Measurements from ENCODE around the gene MTF2. TPM values are rescaled to one million over a fixed set of nuclear protein-coding genes. Genes with fewer than 3 reads are reported as not detected.

MTF2 gene
- total RNA-seq, 4 donors from 2014 or later: 7.1 to 13.4 (median 9.9) TPM

GRCh38 chr1:93079685-93080141, 630 bp downstream of the MTF2 start:
- intact Hi-C loops (cut with DNase I): loop anchor here (5.0 to 10.0 kb wide), 2 partner anchors 103 to 225 kb away; partner anchors contain the start of genes CCDC18 and TMED5
- no peaks in the 10 kb centered on the region for H3K27me3 ChIP-seq
- peak overlapping the region; percentile 87 to 94 (median 90) for H3K4me3 ChIP-seq
- under 1% methylated on average over 13 of the region's 13 CpGs for WGBS
- peak overlapping the region; percentile 82 to 85 (median 83) for H3K27ac ChIP-seq (replicated peaks in 1 of 4)
- TF ChIP-seq CTCF (IDR thresholded peaks at IDR 0.05): no peak
- no peak for TF ChIP-seq EP300 (IDR thresholded peaks at IDR 0.05)
- TF ChIP-seq POLR2AphosphoS5 (IDR thresholded peaks at IDR 0.05): no peak
- no peak for TF ChIP-seq POLR2A (IDR thresholded peaks at IDR 0.05; ENCODE audit: low read depth)
- no peaks in the 10 kb centered on the region for H3K9me3 ChIP-seq
- H3K36me3 ChIP-seq: peaks cover 0 to 6% (median 1%) of the 10 kb centered on the region in 4 donors
- no peak for DNase-seq (ENCODE audit: extremely low spot score)
- peaks cover 26 to 36% (median 31%) of the 10 kb centered on the region in 4 donors for H3K4me1 ChIP-seq

- H3K27ac ChIP-seq (replicated peaks in 1 of 4): peak overlapping the region; percentile 82 to 85 (median 83)
- peak overlapping the region; percentile 87 to 94 (median 90) for H3K4me3 ChIP-seq
- peak in 2 of 3 experiments; percentile 40 to 44 for TF ChIP-seq CTCF (IDR thresholded peaks at IDR 0.05)
- no peak for TF ChIP-seq POLR2AphosphoS5 (IDR thresholded peaks at IDR 0.05)
- TF ChIP-seq EP300 (IDR thresholded peaks at IDR 0.05): no peak
- TF ChIP-seq POLR2A (IDR thresholded peaks at IDR 0.05; ENCODE audit: low read depth): no peak
- DNase-seq (ENCODE audit: extremely low spot score): no peak
- intact Hi-C loops (cut with DNase I): loop anchor here (5.0 kb wide), 1 partner anchor 102 kb away; the partner anchor contains the start of genes CCDC18 and TMED5
- H3K36me3 ChIP-seq: peaks cover 0 to 8% (median 4%) of the 10 kb centered on the region in 4 donors
- no peaks in the 10 kb centered on the region for H3K27me3 ChIP-seq
- no peaks in the 10 kb centered on the region for H3K9me3 ChIP-seq
- 0% methylated on average over 5 of the region's 5 CpGs for WGBS
- H3K4me1 ChIP-seq: peaks cover 26 to 36% (median 31%) of the 10 kb centered on the region in 4 donors
Measured at GRCh38 chr1:93080179-93080823, 1.2 kb downstream of the MTF2 start.

DNA sequence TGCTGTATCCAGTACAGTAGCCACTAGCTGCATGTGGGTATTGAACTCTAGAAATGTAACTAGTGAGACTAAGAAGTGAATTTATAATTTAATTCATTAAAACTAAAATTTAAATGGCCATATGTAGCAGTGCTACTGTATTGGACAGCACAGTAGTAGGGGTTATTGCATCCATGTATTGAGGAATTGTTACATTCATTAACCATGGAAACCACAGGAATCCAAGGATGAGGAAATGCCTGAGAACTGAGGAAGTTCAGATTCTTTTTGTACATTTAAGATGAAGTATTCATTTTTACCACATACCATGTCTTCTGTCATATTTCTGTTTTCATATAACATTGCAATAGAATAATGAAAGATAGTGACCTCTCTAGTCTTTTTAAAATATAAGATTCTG, 2.6 kb downstream of the MTF2 start:
- intact Hi-C loops (cut with DNase I): loop anchor here (5.0 kb wide), 1 partner anchor 101 kb away; the partner anchor contains the start of genes CCDC18 and TMED5

GRCh38 chr1:93082313-93082712, 3.2 kb downstream of the MTF2 start:
- Histone ChIP-seq H3K4me1 (peaks cover 26 to 36% (median 31%) of the 10 kb centered on the region in 4 donors), H3K36me3 (peaks cover 0 to 18% (median 10%) of the 10 kb centered on the region in 4 donors), H3K27ac (replicated peaks in 1 of 4) (no peak overlapping the region), H3K27me3 (no peaks in the 10 kb centered on the region), H3K9me3 (no peaks in the 10 kb centered on the region), H3K4me3 (no peak overlapping the region)
- WGBS: 89% methylated on average over 3 of the region's 3 CpGs
- DNase-seq (ENCODE audit: extremely low spot score): no peak
- TF ChIP-seq CTCF (IDR thresholded peaks at IDR 0.05) (no peak), POLR2A (IDR thresholded peaks at IDR 0.05; ENCODE audit: low read depth) (no peak), EP300 (IDR thresholded peaks at IDR 0.05) (no peak), POLR2AphosphoS5 (IDR thresholded peaks at IDR 0.05) (no peak)
- intact Hi-C loops (cut with DNase I): loop anchor here (5.0 kb wide), 1 partner anchor 100 kb away; the partner anchor contains the start of genes CCDC18 and TMED5

More for the DNA sequence above, 2.6 kb downstream of the MTF2 start:
- Histone ChIP-seq H3K27me3 (no peaks in the 10 kb centered on the region), H3K4me1 (peaks cover 26 to 36% (median 31%) of the 10 kb centered on the region in 4 donors), H3K27ac (replicated peaks in 1 of 4) (no peak overlapping the region), H3K9me3 (no peaks in the 10 kb centered on the region), H3K4me3 (no peak overlapping the region), H3K36me3 (peaks cover 0 to 18% (median 10%) of the 10 kb centered on the region in 4 donors)
- DNase-seq (ENCODE audit: extremely low spot score): no peak
- no peak for TF ChIP-seq EP300 (IDR thresholded peaks at IDR 0.05)
- TF ChIP-seq POLR2A (IDR thresholded peaks at IDR 0.05; ENCODE audit: low read depth): no peak
- TF ChIP-seq CTCF (IDR thresholded peaks at IDR 0.05): no peak
- TF ChIP-seq POLR2AphosphoS5 (IDR thresholded peaks at IDR 0.05): no peak
